Muscle of back (tissue), 11 donors: ENCODE data around the gene INSYN1. TPM values are rescaled to one million over a fixed set of nuclear protein-coding genes. Genes with fewer than 3 reads are reported as not detected.
A peak's percentile ranks its signal among the peaks of the same experiment; 100 is the strongest.
"Not testable (repeated sequence)": the region's sequence is repeated elsewhere in the genome, so short reads cannot be mapped to it uniquely, and the experiment has no call there.

ENCODE experiments used
- DNase-seq, 3 donors: peaks; one replicate each; pipeline versions ENCODE4 v3.0.0 to v3.0.0-alpha.2; 2013
- polyA plus RNA-seq, 10 donors: library from polyadenylated mRNA; unstranded; fragments of 120-200 nt; gene quantifications; one replicate each; pipeline ENCODE4 v1.2.1, GENCODE V29; 2013; ENCODE audit not compliant: insufficient read length in 10 of 10

The INSYN1 gene
- polyA plus RNA-seq, 10 donors = 3.3 to 11.3 (median 5.4) TPM

- DNase-seq = no peak
These were observed 36.7 kb downstream of the INSYN1 start for GRCh38 chr15:73716417-73716816.

GRCh38 chr15:73715417-73715816, 37.7 kb downstream of the INSYN1 start:
- DNase-seq = no peak

GRCh38 chr15:73714695-73715301, 38.4 kb downstream of the INSYN1 start:
- DNase-seq = no peak

- DNase-seq = no peak
These were observed 41.0 kb downstream of the INSYN1 start for GRCh38 chr15:73712107-73712506.

- DNase-seq = no peak
These were observed 41.6 kb downstream of the INSYN1 start for GRCh38 chr15:73711526-73711925.

GRCh38 chr15:73710321-73710720, 42.8 kb downstream of the INSYN1 start:
- no peak for DNase-seq

- DNase-seq = no peak
These were observed 43.5 kb downstream of the INSYN1 start for GRCh38 chr15:73709686-73710085.

- no peak for DNase-seq
These were observed 43.9 kb downstream of the INSYN1 start for GRCh38 chr15:73709241-73709640.

GRCh38 chr15:73708691-73709090, 44.5 kb downstream of the INSYN1 start:
- no peak for DNase-seq

- DNase-seq = peak in 1 of 3 donors; percentile 73
These were observed 48.1 kb downstream of the INSYN1 start for GRCh38 chr15:73704869-73705645.

- not testable (repeated sequence) for DNase-seq
These were observed 48.8 kb downstream of the INSYN1 start for GRCh38 chr15:73704142-73704868.

GRCh38 chr15:73703601-73704000, 49.5 kb downstream of the INSYN1 start:
- not testable (repeated sequence) for DNase-seq

- not testable (repeated sequence) for DNase-seq
These were observed 50.6 kb downstream of the INSYN1 start for GRCh38 chr15:73702311-73703239.

- DNase-seq = peak; percentile 77 to 91 (median 86)
These were observed 52.9 kb downstream of the INSYN1 start for GRCh38 chr15:73700041-73700842.

- no peak for DNase-seq
These were observed 53.7 kb downstream of the INSYN1 start for GRCh38 chr15:73699249-73700040.

GRCh38 chr15:73697033-73697467, 56.1 kb downstream of the INSYN1 start:
- peak; percentile 94 to 97 (median 94) for DNase-seq

GRCh38 chr15:73696641-73697001, 56.5 kb downstream of the INSYN1 start:
- DNase-seq = no peak

- DNase-seq = peak in 1 of 3 donors; percentile 48
These were observed 57.1 kb downstream of the INSYN1 start for GRCh38 chr15:73695773-73696640.

GRCh38 chr15:73694419-73694818, 58.7 kb downstream of the INSYN1 start:
- DNase-seq = no peak
